Esophagus muscularis mucosa (tissue), 2 donors: ENCODE data around the gene PYGB.

Experiments used
- EP300 ChIP-seq: sonication (generic); formaldehyde crosslinking; IDR thresholded peaks from one replicate; pipeline ENCODE4 v1.6.1; 2017; ENCODE audit warnings: antibody characterized with exemption
- POLR2A ChIP-seq: fragments of 450-650 bp; IDR thresholded peaks from one replicate; pipeline ENCODE4 v1.6.1; 2017; ENCODE audit warnings: antibody characterized with exemption, moderate library complexity, mild to moderate bottlenecking, low read depth

- no peak for TF ChIP-seq POLR2A
- no peak for TF ChIP-seq EP300
Measured at GRCh38 chr20:25286917-25287316, 39.0 kb downstream of the PYGB start.
